Panc1 (cell line): ENCODE measurements around the gene KRT73.

ENCODE experiments used
- POLR2AphosphoS5 ChIP-seq: IDR thresholded peaks from 2 replicates; pipeline ENCODE4 v1.6.1; 2012; ENCODE audit warnings: mild to moderate bottlenecking, low read depth, low read length, moderate library complexity
- SIN3A ChIP-seq: IDR thresholded peaks from 2 replicates; pipeline ENCODE4 v1.6.1; 2012; ENCODE audit warnings: low read depth, mild to moderate bottlenecking, low read length, moderate library complexity, borderline replicate concordance; ENCODE audit not compliant: insufficient read depth
- TF ChIP-seq, protein P1 (sequence below): fragments of 450-650 bp; IDR thresholded peaks from 2 replicates; pipeline ENCODE4 v1.5.1; 2017; ENCODE audit warnings: mild to moderate bottlenecking

DNA sequence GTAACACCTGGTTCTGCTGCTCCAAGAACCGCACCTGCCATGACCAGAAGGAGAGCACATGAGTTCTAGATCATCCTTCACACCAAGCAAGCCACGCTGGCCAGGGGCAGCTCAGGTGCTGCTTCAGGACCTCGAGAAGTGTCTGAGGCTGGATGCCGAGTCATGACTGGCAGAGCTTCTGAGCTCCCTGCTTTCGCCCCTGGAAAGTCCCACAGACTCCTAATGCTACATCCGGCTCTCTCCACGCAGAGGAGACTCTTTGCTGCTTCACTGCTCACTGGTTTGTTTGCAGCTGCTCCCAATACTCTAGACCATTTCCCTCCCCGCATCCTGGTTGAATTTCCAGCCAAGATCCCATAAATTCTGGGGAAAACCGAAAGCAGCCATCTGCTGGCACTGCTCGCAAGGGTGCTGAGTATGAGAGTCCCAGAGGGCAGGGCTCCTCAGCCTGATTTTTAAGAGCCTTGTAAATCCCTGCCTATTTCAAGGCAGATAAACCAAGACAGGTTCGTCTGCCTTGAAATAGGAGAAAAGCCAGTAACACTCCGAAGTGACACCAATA is 32.2 kb upstream of the KRT73 start:
- TF ChIP-seq, protein P1, sequence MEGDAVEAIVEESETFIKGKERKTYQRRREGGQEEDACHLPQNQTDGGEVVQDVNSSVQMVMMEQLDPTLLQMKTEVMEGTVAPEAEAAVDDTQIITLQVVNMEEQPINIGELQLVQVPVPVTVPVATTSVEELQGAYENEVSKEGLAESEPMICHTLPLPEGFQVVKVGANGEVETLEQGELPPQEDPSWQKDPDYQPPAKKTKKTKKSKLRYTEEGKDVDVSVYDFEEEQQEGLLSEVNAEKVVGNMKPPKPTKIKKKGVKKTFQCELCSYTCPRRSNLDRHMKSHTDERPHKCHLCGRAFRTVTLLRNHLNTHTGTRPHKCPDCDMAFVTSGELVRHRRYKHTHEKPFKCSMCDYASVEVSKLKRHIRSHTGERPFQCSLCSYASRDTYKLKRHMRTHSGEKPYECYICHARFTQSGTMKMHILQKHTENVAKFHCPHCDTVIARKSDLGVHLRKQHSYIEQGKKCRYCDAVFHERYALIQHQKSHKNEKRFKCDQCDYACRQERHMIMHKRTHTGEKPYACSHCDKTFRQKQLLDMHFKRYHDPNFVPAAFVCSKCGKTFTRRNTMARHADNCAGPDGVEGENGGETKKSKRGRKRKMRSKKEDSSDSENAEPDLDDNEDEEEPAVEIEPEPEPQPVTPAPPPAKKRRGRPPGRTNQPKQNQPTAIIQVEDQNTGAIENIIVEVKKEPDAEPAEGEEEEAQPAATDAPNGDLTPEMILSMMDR: no peak
- TF ChIP-seq POLR2AphosphoS5: no peak
- no peak for TF ChIP-seq SIN3A
